Fibroblast of mammary gland (primary cell): ENCODE results near the gene CYSRT1.

Source experiments
- DNase-seq: peaks from one replicate; pipeline ENCODE4 v3.0.0-alpha.2; 2010; ENCODE audit warnings: low read depth
- H3K4me3 ChIP-seq: 2 replicates; pipeline ENCODE4 v1.5.1; 2011; ENCODE audit warnings: low read depth, mild to moderate bottlenecking, low read length, moderate library complexity; ENCODE audit not compliant: control insufficient read depth
- CTCF ChIP-seq: conservative IDR thresholded peaks from 2 replicates; pipeline ENCODE4 v1.5.1; 2011; ENCODE audit warnings: low read depth, low read length, inconsistent platforms; ENCODE audit not compliant: control insufficient read depth, insufficient read depth

CYSRT1 gene

DNA sequence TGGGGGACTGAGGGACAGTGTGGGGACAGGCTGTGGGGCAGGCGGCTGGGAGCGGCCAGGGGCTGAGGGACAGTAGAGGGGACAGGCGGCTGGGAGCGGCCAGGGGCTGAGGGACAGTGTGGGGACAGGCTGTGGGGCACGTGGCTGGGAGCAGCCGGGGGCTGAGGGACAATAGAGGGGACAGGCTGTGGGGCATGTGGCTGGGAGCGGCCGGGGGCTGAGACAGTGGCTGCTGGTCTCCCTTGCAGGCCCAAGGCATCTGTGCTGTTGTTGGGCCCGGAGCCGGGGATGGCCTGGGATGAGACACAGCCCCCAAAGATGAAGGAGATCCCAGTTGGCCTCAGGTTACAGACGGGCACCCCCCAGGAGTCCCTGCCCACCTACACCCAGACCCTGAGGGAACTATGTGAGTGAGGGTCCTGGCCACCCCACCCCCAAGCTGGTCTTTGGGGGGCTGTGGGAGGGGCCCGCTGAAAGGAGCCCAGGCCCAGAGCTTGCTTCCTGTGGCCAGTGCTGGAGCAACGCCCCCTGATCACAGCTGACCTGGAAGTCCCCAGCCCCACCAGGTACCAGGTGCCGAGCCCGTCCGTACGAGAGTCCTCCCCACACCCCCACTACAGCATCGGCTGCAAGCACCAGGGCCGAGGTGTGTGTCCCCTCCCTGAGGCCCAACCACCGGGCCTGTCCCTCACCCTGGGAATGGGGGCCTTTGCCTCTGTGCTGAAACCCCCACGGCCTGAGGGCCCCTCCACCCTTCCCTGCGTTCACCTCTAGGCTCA, 26.7 kb downstream of the CYSRT1 start:
- TF ChIP-seq CTCF, result no peak
- no peak overlapping the region for H3K4me3 ChIP-seq
- DNase-seq, result no peak

- no peak for DNase-seq
- TF ChIP-seq CTCF, result no peak
- no peak overlapping the region for H3K4me3 ChIP-seq
Measured at GRCh38 chr9:137252555-137253506, 27.9 kb downstream of the CYSRT1 start.

GRCh38 chr9:137253717-137254623, 29.0 kb downstream of the CYSRT1 start:
- DNase-seq, result no peak
- TF ChIP-seq CTCF, result no peak
- H3K4me3 ChIP-seq, result peak overlapping the region; percentile 68

DNA sequence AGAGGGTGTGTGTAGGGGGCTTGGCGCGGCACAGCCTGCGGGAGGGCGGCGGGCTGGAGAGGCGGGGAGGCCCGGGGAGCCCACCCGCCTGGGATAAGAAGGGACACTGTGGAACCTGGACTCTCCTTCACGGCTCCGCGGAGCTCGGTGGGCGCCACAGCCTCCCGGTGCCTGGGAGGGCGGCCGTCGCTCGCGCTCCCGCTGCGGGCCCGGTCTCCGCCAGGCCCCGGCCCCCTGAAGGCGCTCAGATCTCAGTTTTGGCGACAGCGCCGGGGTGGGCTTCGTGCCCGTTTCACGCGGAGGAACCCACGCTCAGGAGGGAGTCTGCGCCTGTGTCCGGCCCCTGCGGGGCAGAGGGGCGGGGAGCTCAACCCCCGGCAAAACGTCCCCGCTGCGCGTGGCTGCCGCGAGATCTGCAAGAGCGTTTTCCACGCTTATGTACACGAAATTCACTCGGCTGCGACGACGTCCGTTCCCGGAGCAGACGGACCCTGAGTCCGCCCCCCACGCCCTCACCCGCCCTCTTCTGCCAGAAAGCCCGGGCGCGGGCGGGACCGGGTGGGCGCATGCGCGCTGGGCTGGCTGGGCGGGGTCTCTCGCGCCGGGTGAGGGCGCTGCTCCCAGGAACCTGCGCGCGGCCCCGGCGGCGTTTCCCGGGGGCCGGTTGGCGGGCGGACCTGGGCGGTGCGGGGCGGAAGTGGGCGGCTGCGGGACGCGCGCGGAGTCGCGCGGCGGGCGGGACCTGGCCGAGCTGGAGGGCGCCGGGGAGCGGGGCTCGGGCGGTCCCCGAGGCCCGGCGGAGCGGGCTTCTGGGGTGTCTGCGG, 29.9 kb downstream of the CYSRT1 start, which contains the start of gene NELFB:
Gene NELFB (plus strand): TSS at position 704 of the 824 bp plus-strand sequence.
- DNase-seq, result peak; percentile 72
- peak within 1 kb of the TSS; percentile 87 for H3K4me3 ChIP-seq
- TF ChIP-seq CTCF, result no peak

DNA sequence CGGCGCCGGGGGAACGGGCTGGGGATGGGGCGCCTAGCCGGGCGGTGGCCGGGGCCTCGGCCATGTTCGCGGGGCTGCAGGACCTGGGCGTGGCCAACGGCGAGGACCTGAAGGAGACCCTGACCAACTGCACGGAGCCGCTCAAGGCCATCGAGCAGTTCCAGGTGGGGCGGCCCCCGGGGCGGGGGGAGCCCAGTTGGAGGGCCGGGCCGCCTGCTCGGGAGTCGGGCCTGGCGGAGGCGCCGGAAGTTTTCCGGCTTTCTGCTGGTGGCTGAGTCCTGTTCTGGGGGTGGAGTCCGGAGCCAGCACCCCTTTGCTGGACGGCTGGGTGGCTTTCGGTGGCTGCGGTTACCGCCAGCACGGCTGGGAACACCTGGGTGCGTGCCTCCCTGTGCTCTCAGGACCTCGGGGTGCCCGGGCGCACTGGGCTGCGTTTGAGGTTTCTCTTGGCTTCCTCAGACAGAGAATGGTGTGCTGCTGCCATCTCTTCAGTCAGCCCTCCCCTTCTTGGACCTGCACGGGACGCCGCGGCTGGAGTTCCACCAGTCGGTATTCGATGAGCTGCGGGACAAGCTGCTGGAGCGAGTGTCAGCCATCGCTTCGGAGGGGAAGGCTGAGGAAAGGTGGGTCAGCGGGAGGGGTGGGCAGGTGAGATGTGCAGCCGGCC, 30.6 kb downstream of the CYSRT1 start:
- peak overlapping the region; percentile 87 for H3K4me3 ChIP-seq
- peak; percentile 16 for DNase-seq
- TF ChIP-seq CTCF, result no peak
